ENCODE data around the gene AKAP13. TPM values are rescaled to one million over a fixed set of nuclear protein-coding genes. Genes with fewer than 3 reads are reported as not detected.

AKAP13 gene
- total RNA-seq, result 100 to 1,000 TPM; 198 to 331 (median 259) TPM

- H3K4me3 ChIP-seq, result peak within 1 kb of the TSS; percentile 84 to 96 (median 93)
- DNase-seq (ENCODE audit: low spot score in 2 of 2), result peak; percentile 91 to 96
- intact Hi-C loops (cut with DNase I; ENCODE audit: low total_unique reads), result no loop called here
- no peaks in the 10 kb centered on the region for H3K9me3 ChIP-seq
- peak; percentile 56 for TF ChIP-seq POLR2A (IDR thresholded peaks at IDR 0.05)
- TF ChIP-seq CTCF (IDR thresholded peaks at IDR 0.05), result no peak
- TF ChIP-seq POLR2AphosphoS5 (IDR thresholded peaks at IDR 0.05), result peak; percentile 78 to 93 (median 82)
- peak within 1 kb of the TSS; percentile 94 to 96 for H3K27ac ChIP-seq
- H3K27me3 ChIP-seq, result no peaks in the 10 kb centered on the region
- no peaks in the 10 kb centered on the region for H3K36me3 ChIP-seq
- H3K4me1 ChIP-seq, result peaks cover 0 to 7% of the 10 kb centered on the region in 2 donors
Measured at GRCh38 chr15:85380217-85380811, at the start of gene AKAP13. Gene AKAP13 (plus strand): TSS chr15:85380603. CDS start chr15:85485721, 105,118 bp downstream.

- peak; percentile 83 to 90 for DNase-seq (ENCODE audit: low spot score in 2 of 2)
- peak overlapping the region in 1 of 3 donors; percentile 33 for H3K4me3 ChIP-seq
- intact Hi-C loops (cut with DNase I; ENCODE audit: low total_unique reads), result no loop called here
- H3K27ac ChIP-seq, result peak overlapping the region; percentile 75 to 87
- H3K36me3 ChIP-seq, result no peaks in the 10 kb centered on the region
- H3K27me3 ChIP-seq, result no peaks in the 10 kb centered on the region
- H3K4me1 ChIP-seq, result peaks cover 0 to 4% of the 10 kb centered on the region in 2 donors
- TF ChIP-seq POLR2A (IDR thresholded peaks at IDR 0.05) (no peak), POLR2AphosphoS5 (IDR thresholded peaks at IDR 0.05) (peak; percentile 64 to 75 (median 70)), CTCF (IDR thresholded peaks at IDR 0.05) (peak; percentile 51 to 85 (median 75))
- H3K9me3 ChIP-seq, result no peaks in the 10 kb centered on the region
Measured at GRCh38 chr15:85330901-85331588, 49.4 kb upstream of the AKAP13 start.

- no peak for TF ChIP-seq POLR2A (IDR thresholded peaks at IDR 0.05)
- DNase-seq (ENCODE audit: low spot score in 2 of 2), result no peak
- no peaks in the 10 kb centered on the region for H3K27me3 ChIP-seq
- peaks cover 0 to 4% of the 10 kb centered on the region in 2 donors for H3K4me1 ChIP-seq
- no peaks in the 10 kb centered on the region for H3K36me3 ChIP-seq
- H3K27ac ChIP-seq, result peak overlapping the region; percentile 75 to 87
- H3K9me3 ChIP-seq, result no peaks in the 10 kb centered on the region
- intact Hi-C loops (cut with DNase I; ENCODE audit: low total_unique reads), result no loop called here
- H3K4me3 ChIP-seq, result no peak overlapping the region
Measured at GRCh38 chr15:85331655-85332285, 48.6 kb upstream of the AKAP13 start.

- Histone ChIP-seq H3K4me1 (peaks cover 0 to 4% of the 10 kb centered on the region in 2 donors), H3K27ac (no peak overlapping the region), H3K36me3 (no peaks in the 10 kb centered on the region), H3K4me3 (no peak overlapping the region), H3K27me3 (no peaks in the 10 kb centered on the region), H3K9me3 (no peaks in the 10 kb centered on the region)
- no peak for DNase-seq (ENCODE audit: low spot score in 2 of 2)
- no peak for TF ChIP-seq POLR2A (IDR thresholded peaks at IDR 0.05)
- TF ChIP-seq CTCF (IDR thresholded peaks at IDR 0.05), result no peak
- no peak for TF ChIP-seq POLR2AphosphoS5 (IDR thresholded peaks at IDR 0.05)
- intact Hi-C loops (cut with DNase I; ENCODE audit: low total_unique reads), result no loop called here
Measured at GRCh38 chr15:85333132-85333831, 47.1 kb upstream of the AKAP13 start.

- no peaks in the 10 kb centered on the region for H3K27me3 ChIP-seq
- H3K27ac ChIP-seq, result no peak overlapping the region
- no peaks in the 10 kb centered on the region for H3K9me3 ChIP-seq
- intact Hi-C loops (cut with DNase I; ENCODE audit: low total_unique reads), result no loop called here
- no peaks in the 10 kb centered on the region for H3K36me3 ChIP-seq
- no peak overlapping the region for H3K4me3 ChIP-seq
- no peak for TF ChIP-seq POLR2AphosphoS5 (IDR thresholded peaks at IDR 0.05)
- TF ChIP-seq CTCF (IDR thresholded peaks at IDR 0.05), result no peak
- TF ChIP-seq POLR2A (IDR thresholded peaks at IDR 0.05), result no peak
- no peak for DNase-seq (ENCODE audit: low spot score in 2 of 2)
- peaks cover 0 to 4% of the 10 kb centered on the region in 2 donors for H3K4me1 ChIP-seq
Measured at GRCh38 chr15:85334241-85334640, 46.2 kb upstream of the AKAP13 start.

Data from breast epithelium (tissue), 4 donors.